Testis (tissue), 2 donors: ENCODE measurements around the gene HPN.

ENCODE experiments used
- CTCF ChIP-seq, 3 experiments: fragments of 450-650 bp in 2 of 3; fragments of 200-600 bp in 1 of 3; sonication (generic) in 1 of 3; IDR thresholded peaks; one replicate each; pipeline ENCODE4 v1.5.1; 2016 to 2019; ENCODE audit warnings: antibody characterized with exemption in 3 of 3, mild to moderate bottlenecking in 2 of 3, moderate library complexity in 1 of 3
- POLR2A ChIP-seq: fragments of 450-650 bp; IDR thresholded peaks from one replicate; pipeline ENCODE4 v1.6.1; 2017; ENCODE audit warnings: antibody characterized with exemption, mild to moderate bottlenecking, moderate library complexity

- TF ChIP-seq CTCF (IDR thresholded peaks at IDR 0.05) (no peak), POLR2A (no peak)
Observed at GRCh38 chr19:35061583-35062373, 20.3 kb downstream of the HPN start.
